HG03025 (cell line): Measurements from ENCODE around the gene ME3.

Source experiments
- ATAC-seq: cut with Tn5 transposase; IDR thresholded peaks from one replicate; pipeline ENCODE4 v1.9.1; 2021; ENCODE audit warnings: mild to moderate bottlenecking, moderate library complexity; ENCODE audit not compliant: unreplicated experiment, low FRiP score

ME3 gene

GRCh38 chr11:86693518-86693917 lies 21.1 kb upstream of the ME3 start:
- no peak for ATAC-seq

GRCh38 chr11:86692746-86693145 lies 20.3 kb upstream of the ME3 start:
- no peak for ATAC-seq

GRCh38 chr11:86692317-86692716 lies 19.9 kb upstream of the ME3 start:
- no peak for ATAC-seq

GRCh38 chr11:86688398-86689179 lies 16.2 kb upstream of the ME3 start:
- peak; percentile 89 for ATAC-seq

- ATAC-seq: no peak
Observed at GRCh38 chr11:86687185-86687778, 14.9 kb upstream of the ME3 start.

- no peak for ATAC-seq
Observed at GRCh38 chr11:86686531-86686930, 14.1 kb upstream of the ME3 start.

- no peak for ATAC-seq
Observed at GRCh38 chr11:86681483-86681756, 9.0 kb upstream of the ME3 start.

GRCh38 chr11:86680716-86681482 lies 8.5 kb upstream of the ME3 start:
- ATAC-seq: no peak

- no peak for ATAC-seq
Observed at GRCh38 chr11:86678823-86679222, 6.4 kb upstream of the ME3 start.

GRCh38 chr11:86678296-86678695 lies 5.9 kb upstream of the ME3 start:
- ATAC-seq: no peak

- no peak for ATAC-seq
Observed at GRCh38 chr11:86676533-86677154, 4.2 kb upstream of the ME3 start.

- no peak for ATAC-seq
Observed at GRCh38 chr11:86676010-86676409, 3.6 kb upstream of the ME3 start.

GRCh38 chr11:86675017-86675416 lies 2.6 kb upstream of the ME3 start:
- no peak for ATAC-seq

- no peak for ATAC-seq
Observed at GRCh38 chr11:86673872-86674750, 1.7 kb upstream of the ME3 start.

- no peak for ATAC-seq
Observed at GRCh38 chr11:86673055-86673843, 833 bp upstream of the ME3 start.

GRCh38 chr11:86671531-86672006 lies 847 bp downstream of the ME3 start:
- no peak for ATAC-seq

GRCh38 chr11:86670911-86671310 lies 1.5 kb downstream of the ME3 start:
- ATAC-seq: no peak

- no peak for ATAC-seq
Observed at GRCh38 chr11:86670181-86670580, 2.2 kb downstream of the ME3 start.

- ATAC-seq: no peak
Observed at GRCh38 chr11:86669424-86669823, 3.0 kb downstream of the ME3 start.
